Activated CD4-positive, CD25-positive, alpha-beta regulatory T cell treated with anti-CD3 and anti-CD28 coated beads, Interleukin-2, amount 50 U/mL, for 24 hours (primary cell): ENCODE measurements around the gene PAOX.
"Not testable (repeated sequence)": the region's sequence is repeated elsewhere in the genome, so short reads cannot be mapped to it uniquely, and the experiment has no call there.

Source experiments
- ATAC-seq, 2 donors: fragments of 150-1000 bp; cut with Tn5 transposase; one replicate each; pipeline ENCODE4 v1.10.0; 2021; ENCODE audit warnings: mild to moderate bottlenecking in 1 of 2, moderate library complexity in 1 of 2

Gene PAOX

GRCh38 chr10:133365461-133366129 lies 13.5 kb upstream of the PAOX start:
- ATAC-seq: no peak

- no peak for ATAC-seq
Observed at GRCh38 chr10:133366130-133366478, 13.0 kb upstream of the PAOX start.

DNA sequence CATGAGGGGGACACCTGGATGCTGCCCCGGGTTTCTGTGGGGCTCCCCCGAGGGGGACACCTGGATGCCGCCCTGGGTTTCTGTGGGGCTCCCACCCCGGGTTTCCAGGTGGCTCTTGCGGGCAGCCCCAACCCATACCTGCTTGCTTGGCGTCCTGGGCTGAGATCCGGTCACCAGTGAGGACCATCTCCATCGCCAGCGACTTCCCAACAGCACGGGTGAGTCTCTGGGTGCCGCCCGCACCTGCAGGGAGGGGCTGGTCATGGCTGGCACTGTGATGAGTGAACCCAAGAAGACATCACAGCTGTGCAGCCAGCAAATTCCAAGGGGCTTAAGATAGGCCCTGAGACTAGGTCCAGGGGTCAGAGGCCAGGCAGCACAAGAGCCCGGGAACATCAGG lies 12.3 kb upstream of the PAOX start:
- ATAC-seq: no peak

GRCh38 chr10:133367461-133367860 lies 11.6 kb upstream of the PAOX start:
- ATAC-seq: not testable (repeated sequence)

GRCh38 chr10:133368153-133368552 lies 10.9 kb upstream of the PAOX start:
- no peak for ATAC-seq

DNA sequence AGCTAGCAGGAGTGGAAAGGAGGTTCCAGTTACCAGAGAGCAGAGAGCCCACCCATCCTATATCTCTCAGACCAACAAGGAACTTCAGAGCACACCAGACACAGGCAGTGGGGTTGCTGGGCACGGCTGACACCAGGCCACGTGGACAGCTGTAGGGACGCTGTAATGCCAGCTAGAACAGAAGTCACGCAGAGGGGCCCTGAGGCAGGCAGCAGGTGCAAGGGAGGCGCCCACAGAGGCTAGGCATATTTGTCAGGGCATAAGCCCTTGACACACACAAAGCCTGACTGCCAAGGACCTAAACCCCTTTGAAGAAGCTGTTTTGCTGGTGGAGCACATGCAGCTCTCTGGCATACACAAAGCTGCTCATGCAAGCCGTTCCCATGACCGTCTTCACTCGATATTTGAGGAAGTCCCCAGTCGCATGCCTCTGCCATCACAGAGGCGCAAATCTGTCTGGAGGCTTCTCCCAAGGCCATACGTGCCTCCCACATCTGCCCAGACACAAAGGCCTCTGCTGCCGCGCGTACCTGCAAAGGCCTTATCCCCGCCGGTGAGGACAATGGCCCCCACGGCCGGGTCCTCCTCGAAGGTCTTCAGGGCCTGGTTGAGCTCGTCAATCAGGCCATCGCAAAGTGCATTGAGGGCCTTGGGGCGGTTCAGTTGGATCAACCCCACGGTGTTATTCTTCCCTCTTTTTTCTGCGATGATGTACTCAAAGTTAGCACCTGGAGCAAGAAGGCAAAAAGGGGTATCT lies 8.9 kb upstream of the PAOX start:
- no peak for ATAC-seq

- no peak for ATAC-seq
Observed at GRCh38 chr10:133372507-133372906, 6.6 kb upstream of the PAOX start.

- ATAC-seq: peak; percentile 99 to 100
Observed at GRCh38 chr10:133373174-133374090, 5.6 kb upstream of the PAOX start, which contains the start of gene ECHS1. TSS of gene ECHS1 (minus strand) at chr10:133373354. CDS start at chr10:133373333, 21 bp downstream.

DNA sequence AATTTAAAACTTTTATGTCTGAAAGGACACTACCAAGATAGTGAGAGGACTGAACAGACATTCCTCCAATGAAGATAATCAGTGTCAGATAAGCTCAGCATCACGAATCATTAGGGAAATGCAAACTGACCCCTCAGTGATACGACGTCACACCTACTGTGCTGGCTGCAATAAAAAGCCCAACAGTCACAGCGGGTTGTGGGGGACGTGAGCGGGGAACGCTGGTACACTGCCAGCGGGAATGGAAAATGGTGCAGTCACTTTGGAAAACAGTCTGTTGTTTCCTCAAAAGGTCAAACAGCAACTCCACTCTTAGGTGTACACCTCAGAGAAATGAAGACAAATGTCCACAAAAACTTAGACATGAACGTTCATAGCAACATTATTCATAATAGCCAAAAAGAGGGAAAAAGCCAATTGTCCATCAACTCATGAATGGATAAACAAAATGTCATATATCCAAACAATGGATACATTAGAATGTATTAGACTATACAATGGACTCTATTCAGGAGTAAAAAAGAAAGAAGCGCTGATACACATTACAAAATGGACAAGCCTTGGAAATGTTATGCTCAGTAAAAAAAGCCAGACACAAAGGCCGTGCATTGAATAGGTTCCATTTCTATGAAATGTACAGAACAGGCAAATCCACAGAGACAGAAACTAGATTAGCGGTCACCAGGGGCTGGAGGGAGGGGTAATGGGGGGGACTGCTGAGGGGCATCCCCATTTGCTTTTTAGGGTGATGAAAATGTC lies 3.5 kb upstream of the PAOX start:
- no peak for ATAC-seq

DNA sequence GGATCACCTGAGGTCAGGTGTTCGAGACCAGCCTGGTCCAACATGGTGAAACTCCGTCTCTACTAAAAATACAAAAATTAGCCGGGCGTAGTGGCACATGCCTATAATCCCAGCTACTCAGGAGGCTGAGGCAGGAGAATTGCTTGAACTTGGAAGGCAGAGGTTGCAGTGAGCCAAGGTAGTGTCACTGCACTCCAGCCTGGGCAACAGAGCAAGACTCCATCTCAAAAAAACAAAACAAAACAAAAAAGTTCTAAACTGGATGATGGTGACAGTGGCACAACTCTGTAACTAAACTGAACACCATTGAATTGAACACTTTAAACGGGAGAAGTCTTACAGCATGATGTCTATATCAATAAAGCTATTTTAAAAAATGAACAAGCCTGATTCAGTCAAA lies 2.9 kb upstream of the PAOX start:
- not testable (repeated sequence) for ATAC-seq

GRCh38 chr10:133377025-133377817 lies 1.8 kb upstream of the PAOX start:
- no peak for ATAC-seq

GRCh38 chr10:133377818-133378250 lies 1.2 kb upstream of the PAOX start:
- ATAC-seq: no peak

- peak; percentile 52 for ATAC-seq
Observed at GRCh38 chr10:133378251-133379096, 588 bp upstream of the PAOX start.

GRCh38 chr10:133379801-133380666 lies 972 bp downstream of the PAOX start:
- ATAC-seq: no peak

DNA sequence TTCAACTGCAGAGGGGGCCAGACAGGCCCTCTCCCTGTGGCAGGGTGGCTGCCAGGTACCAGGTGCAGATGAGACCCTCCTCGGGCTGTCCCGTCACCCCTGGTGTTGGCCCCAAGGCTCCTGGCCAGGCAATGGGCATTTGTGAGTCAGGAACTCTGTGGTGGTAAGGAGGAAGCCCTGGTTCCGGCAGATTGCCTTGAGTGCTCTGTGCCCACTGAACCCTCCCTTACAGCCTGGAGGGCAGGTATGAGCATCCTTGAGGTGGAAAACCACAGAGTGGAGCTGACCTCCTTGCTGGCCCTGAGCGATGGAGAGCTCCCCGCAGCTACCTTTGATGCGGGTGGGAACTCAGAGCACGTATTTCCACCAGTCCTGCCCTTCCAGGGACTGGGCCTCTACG lies 2.0 kb downstream of the PAOX start:
- no peak for ATAC-seq

- ATAC-seq: no peak
Observed at GRCh38 chr10:133383551-133383950, 4.5 kb downstream of the PAOX start.

DNA sequence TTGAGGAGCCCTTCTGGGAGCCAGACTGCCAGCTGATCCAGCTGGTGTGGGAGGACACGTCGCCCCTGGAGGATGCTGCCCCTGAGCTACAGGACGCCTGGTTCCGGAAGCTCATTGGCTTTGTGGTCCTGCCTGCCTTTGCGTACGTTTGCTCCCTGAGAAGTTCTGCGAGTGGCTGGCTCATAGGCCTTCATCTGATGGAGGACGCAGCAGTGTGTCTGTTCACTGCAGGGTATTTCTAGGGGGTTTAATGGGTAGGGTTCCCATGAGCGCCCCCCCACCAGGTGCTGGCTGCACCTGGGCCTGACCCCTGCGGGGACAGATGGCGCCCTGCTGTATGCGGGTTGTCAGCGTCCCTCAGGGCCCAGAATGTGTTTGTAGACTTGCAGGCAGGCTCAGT lies 5.0 kb downstream of the PAOX start:
- ATAC-seq: no peak

DNA sequence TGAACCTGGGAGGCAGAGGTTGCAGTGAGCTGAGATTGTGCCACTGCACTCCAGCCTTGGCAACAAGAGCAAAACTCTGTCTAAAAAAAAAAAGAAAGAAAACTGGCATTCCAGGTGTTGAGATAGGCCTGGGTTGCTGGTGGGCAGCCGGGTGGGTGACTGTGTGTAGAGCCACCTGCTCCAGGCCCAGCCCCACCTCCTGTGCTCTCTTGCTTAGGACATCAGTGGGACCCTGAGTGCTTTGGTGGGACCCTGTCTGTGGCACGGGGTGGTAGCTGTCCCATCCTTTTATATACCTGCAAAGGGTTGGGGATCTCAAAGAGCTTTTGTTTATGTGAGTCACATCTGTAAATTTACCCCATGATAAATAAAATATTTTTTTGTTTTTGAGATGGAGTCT lies 6.2 kb downstream of the PAOX start:
- ATAC-seq: no peak

DNA sequence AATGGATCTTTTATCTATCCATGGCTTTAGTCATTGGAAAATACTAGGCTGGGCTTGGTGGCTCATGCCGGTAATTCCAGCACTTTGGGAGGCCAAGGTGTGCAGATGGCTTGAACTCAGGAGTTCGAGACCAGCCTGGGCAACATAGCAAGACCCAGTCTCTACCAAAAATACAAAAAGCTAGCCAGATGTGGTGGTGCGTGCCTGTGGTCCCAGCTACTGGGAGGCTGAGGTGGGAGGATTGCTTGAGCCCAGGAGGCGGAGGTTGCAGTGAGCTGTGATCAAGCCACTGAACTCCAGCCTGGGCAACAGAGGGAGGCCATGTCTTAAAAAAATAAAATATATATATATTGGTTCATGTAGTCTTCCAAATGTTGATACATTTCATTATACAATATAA lies 7.9 kb downstream of the PAOX start:
- not testable (repeated sequence) for ATAC-seq
